HepG2 (cell line): Measurements from ENCODE around the gene SIGLEC6. TPM values are rescaled to one million over a fixed set of nuclear protein-coding genes. Genes with fewer than 3 reads are reported as not detected.

Source experiments
- AGO1 ChIP-seq: fragments of 200-400 bp; formaldehyde crosslinking; IDR thresholded peaks from 2 replicates; pipeline ENCODE4 v1.6.1; 2017; ENCODE audit warnings: mild to moderate bottlenecking, low read depth, low read length, moderate library complexity; ENCODE audit not compliant: poor library complexity, severe bottlenecking
- CBX5 ChIP-seq: sonication (generic); formaldehyde crosslinking; IDR thresholded peaks from 2 replicates; pipeline ENCODE4 v1.4.0; 2020; ENCODE audit warnings: missing genetic modification reagents, borderline replicate concordance
- DMAP1 ChIP-seq: IDR thresholded peaks from 2 replicates; pipeline ENCODE4 v1.6.1; 2016
- FUBP1 ChIP-seq: sonication (generic); formaldehyde crosslinking; IDR thresholded peaks from 2 replicates; pipeline ENCODE4 v1.5.1; 2020; ENCODE audit warnings: missing genetic modification reagents, mild to moderate bottlenecking, borderline replicate concordance
- GLMP ChIP-seq: sonication (generic); formaldehyde crosslinking; IDR thresholded peaks from 2 replicates; pipeline ENCODE4 v1.9.0; 2021; ENCODE audit warnings: missing genetic modification reagents, mild to moderate bottlenecking, borderline replicate concordance
- HNRNPK ChIP-seq: fragments of 200-400 bp; formaldehyde crosslinking; IDR thresholded peaks from 2 replicates; pipeline ENCODE4 v1.6.1; 2018; ENCODE audit warnings: low read length, low read depth, moderate library complexity, mild to moderate bottlenecking; ENCODE audit not compliant: poor library complexity, severe bottlenecking
- KAT7 ChIP-seq: IDR thresholded peaks from 2 replicates; pipeline ENCODE4 v1.6.1; 2018; ENCODE audit warnings: borderline replicate concordance, missing compliant biosample characterization
- KDM5A ChIP-seq: fragments of 200-600 bp; sonication (generic); IDR thresholded peaks from 2 replicates; pipeline ENCODE4 v1.7.0; 2018; ENCODE audit warnings: antibody characterized with exemption, mild to moderate bottlenecking, low read length, borderline replicate concordance
- KDM6A ChIP-seq: IDR thresholded peaks from 2 replicates; pipeline ENCODE4 v1.6.1; 2016; ENCODE audit warnings: low read depth
- NR2F2 ChIP-seq: IDR thresholded peaks from 2 replicates; pipeline ENCODE4 v1.6.1; 2012; ENCODE audit warnings: low read depth, inconsistent platforms, borderline replicate concordance
- PITX1 ChIP-seq: sonication (generic); formaldehyde crosslinking; IDR thresholded peaks from 2 replicates; pipeline ENCODE4 v1.5.1; 2020; ENCODE audit warnings: mild to moderate bottlenecking, missing genetic modification reagents
- PLSCR1 ChIP-seq: sonication (generic); formaldehyde crosslinking; IDR thresholded peaks from 2 replicates; pipeline ENCODE4 v1.5.0; 2020; ENCODE audit warnings: missing genetic modification reagents, mild to moderate bottlenecking, borderline replicate concordance
- POLR2G ChIP-seq: fragments of 200-400 bp; formaldehyde crosslinking; IDR thresholded peaks from 2 replicates; pipeline ENCODE4 v1.6.1; 2018; ENCODE audit warnings: mild to moderate bottlenecking, low read depth, low read length, moderate library complexity
- RFX3 ChIP-seq: IDR thresholded peaks from 2 replicates; pipeline ENCODE4 v1.6.1; 2016; ENCODE audit warnings: missing biosample characterization, missing genetic modification reagents
- SAFB2 ChIP-seq: sonication (generic); formaldehyde crosslinking; IDR thresholded peaks from 2 replicates; pipeline ENCODE4 v1.5.1; 2020; ENCODE audit warnings: missing genetic modification reagents, low read depth, mild to moderate bottlenecking, borderline replicate concordance
- SP5 ChIP-seq: IDR thresholded peaks from 2 replicates; pipeline ENCODE4 v1.6.1; 2016; ENCODE audit warnings: low read depth, borderline replicate concordance
- TEAD2 ChIP-seq: sonication (generic); formaldehyde crosslinking; IDR thresholded peaks from 2 replicates; pipeline ENCODE4 v1.9.0; 2021; ENCODE audit warnings: missing genetic modification reagents
- ZNF18 ChIP-seq: sonication (generic); formaldehyde crosslinking; IDR thresholded peaks from 2 replicates; pipeline ENCODE4 v1.8.0; 2022; ENCODE audit warnings: mild to moderate bottlenecking, missing genetic modification reagents; ENCODE audit not compliant: insufficient replicate concordance
- ZNF292 ChIP-seq: sonication (generic); formaldehyde crosslinking; IDR thresholded peaks from 2 replicates; pipeline ENCODE4 v1.8.1; 2022; ENCODE audit warnings: mild to moderate bottlenecking, low read depth, missing genetic modification reagents, borderline replicate concordance
- ZNF335 ChIP-seq: sonication (generic); formaldehyde crosslinking; IDR thresholded peaks from 2 replicates; pipeline ENCODE4 v1.4.0; 2020; ENCODE audit warnings: missing genetic modification reagents
- ZNF383 ChIP-seq: sonication (generic); formaldehyde crosslinking; IDR thresholded peaks from 2 replicates; pipeline ENCODE4 v1.4.0; 2020; ENCODE audit warnings: missing genetic modification reagents, mild to moderate bottlenecking, borderline replicate concordance
- ZNF556 ChIP-seq: sonication (generic); formaldehyde crosslinking; IDR thresholded peaks from 2 replicates; pipeline ENCODE4 v1.4.0; 2020; ENCODE audit warnings: mild to moderate bottlenecking, missing genetic modification reagents, borderline replicate concordance
- ZNF615 ChIP-seq: sonication (generic); formaldehyde crosslinking; IDR thresholded peaks from 2 replicates; pipeline ENCODE4 v1.5.0; 2020; ENCODE audit warnings: mild to moderate bottlenecking, missing genetic modification reagents, borderline replicate concordance
- ZNF703 ChIP-seq: sonication (generic); formaldehyde crosslinking; IDR thresholded peaks from 2 replicates; pipeline ENCODE4 v1.5.1; 2020; ENCODE audit warnings: missing genetic modification reagents, mild to moderate bottlenecking, moderate library complexity, borderline replicate concordance
- ZSCAN21 ChIP-seq: sonication (generic); formaldehyde crosslinking; IDR thresholded peaks from 2 replicates; pipeline ENCODE4 v1.8.0; 2022; ENCODE audit warnings: mild to moderate bottlenecking, missing genetic modification reagents, moderate library complexity, borderline replicate concordance
- polyA plus RNA-seq, 8 experiments: library from polyadenylated mRNA; depleted of rRNA in 3 of 8; stranded (reverse) in 7 of 8; unstranded in 1 of 8; fragments of >200 nt; fragmentation: Illumina TruSeq in 4 of 8; extraction: Trizol in 4 of 8; gene quantifications; 2 replicates each; pipeline versions ENCODE4 v1.2.1 to v1.2.3, GENCODE V29; 2011 to 2016; ENCODE audit warnings: low read depth in 4 of 8, missing spikeins in 1 of 8, mixed read lengths in 1 of 8; ENCODE audit not compliant: insufficient read depth in 1 of 8
- total RNA-seq, 5 experiments: library from RNA; depleted of rRNA; stranded (reverse); fragments of >200 nt; fragmentation: Illumina TruSeq; extraction: Trizol; gene quantifications; 2 replicates each; pipeline ENCODE4 v1.2.3, GENCODE V29; 2016; ENCODE audit warnings: low read depth in 1 of 5

Gene SIGLEC6
- total and polyA plus RNA-seq, 2 of the 13 experiments (the other 11 are each of a cell fraction or from before 2014, with no cell fraction given): not detected

- no peak for TF ChIP-seq KDM5A
- 0 out of 2 replicates have a peak, but pooled peaks have one; percentile 62 for TF ChIP-seq TEAD2
- TF ChIP-seq PITX1 (CRISPR knock-in tag): peak; percentile 51; the same call in 1 of the 2 replicates
- no peak for TF ChIP-seq ZNF18 (CRISPR knock-in tag)
- no peak for TF ChIP-seq HNRNPK
- no peak for TF ChIP-seq NR2F2
- no peak for TF ChIP-seq DMAP1 (CRISPR knock-in tag)
- TF ChIP-seq ZNF335 (CRISPR knock-in tag): peak; percentile 82
- TF ChIP-seq ZNF383: no peak
- no peak for TF ChIP-seq KDM6A
- no peak for TF ChIP-seq ZNF615 (CRISPR knock-in tag)
- no peak for TF ChIP-seq FUBP1
- no peak for TF ChIP-seq SP5
- no peak for TF ChIP-seq RFX3 (CRISPR knock-in tag)
- TF ChIP-seq ZNF556 (CRISPR knock-in tag): no peak
- 0 out of 2 replicates have a peak, but pooled peaks have one; percentile 35 for TF ChIP-seq CBX5 (CRISPR knock-in tag)
- no peak for TF ChIP-seq GLMP (CRISPR knock-in tag)
- TF ChIP-seq AGO1: no peak
- no peak for TF ChIP-seq KAT7
- peak; percentile 79; the same call in 1 of the 2 replicates for TF ChIP-seq PLSCR1 (CRISPR knock-in tag)
- TF ChIP-seq ZSCAN21 (CRISPR knock-in tag): peak; percentile 61; the same call in 1 of the 2 replicates
- TF ChIP-seq ZNF292 (CRISPR knock-in tag): no peak
- TF ChIP-seq POLR2G: no peak
- no peak for TF ChIP-seq SAFB2
- TF ChIP-seq ZNF703 (CRISPR knock-in tag): no peak
These were observed 21.7 kb upstream of the SIGLEC6 start (continued) for GRCh38 chr19:51552996-51553725.
